ENCODE measurements around the gene AZU1. TPM values are rescaled to one million over a fixed set of nuclear protein-coding genes. Genes with fewer than 3 reads are reported as not detected.

Gene AZU1, protein sequence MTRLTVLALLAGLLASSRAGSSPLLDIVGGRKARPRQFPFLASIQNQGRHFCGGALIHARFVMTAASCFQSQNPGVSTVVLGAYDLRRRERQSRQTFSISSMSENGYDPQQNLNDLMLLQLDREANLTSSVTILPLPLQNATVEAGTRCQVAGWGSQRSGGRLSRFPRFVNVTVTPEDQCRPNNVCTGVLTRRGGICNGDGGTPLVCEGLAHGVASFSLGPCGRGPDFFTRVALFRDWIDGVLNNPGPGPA
- not detected for total RNA-seq

- Mint-ChIP-seq H3K4me3 (no peak within 1 kb of the TSS), H3K36me3 (ENCODE audit: insufficient read depth) (no peaks in the 10 kb centered on the region), H3K9me3 (no peaks in the 10 kb centered on the region), H3K4me1 (ENCODE audit: low read depth) (no peaks in the 10 kb centered on the region), H3K27me3 (ENCODE audit: low read depth) (peaks cover 15% of the 10 kb centered on the region)
- no peak for DNase-seq
- no peak for ATAC-seq
These were observed at the start of gene AZU1 for GRCh38 chr19:827710-828321. Gene AZU1, plus strand, starts transcription at chr19:827837. Its CDS starts 10 bp downstream, at chr19:827847.

DNA sequence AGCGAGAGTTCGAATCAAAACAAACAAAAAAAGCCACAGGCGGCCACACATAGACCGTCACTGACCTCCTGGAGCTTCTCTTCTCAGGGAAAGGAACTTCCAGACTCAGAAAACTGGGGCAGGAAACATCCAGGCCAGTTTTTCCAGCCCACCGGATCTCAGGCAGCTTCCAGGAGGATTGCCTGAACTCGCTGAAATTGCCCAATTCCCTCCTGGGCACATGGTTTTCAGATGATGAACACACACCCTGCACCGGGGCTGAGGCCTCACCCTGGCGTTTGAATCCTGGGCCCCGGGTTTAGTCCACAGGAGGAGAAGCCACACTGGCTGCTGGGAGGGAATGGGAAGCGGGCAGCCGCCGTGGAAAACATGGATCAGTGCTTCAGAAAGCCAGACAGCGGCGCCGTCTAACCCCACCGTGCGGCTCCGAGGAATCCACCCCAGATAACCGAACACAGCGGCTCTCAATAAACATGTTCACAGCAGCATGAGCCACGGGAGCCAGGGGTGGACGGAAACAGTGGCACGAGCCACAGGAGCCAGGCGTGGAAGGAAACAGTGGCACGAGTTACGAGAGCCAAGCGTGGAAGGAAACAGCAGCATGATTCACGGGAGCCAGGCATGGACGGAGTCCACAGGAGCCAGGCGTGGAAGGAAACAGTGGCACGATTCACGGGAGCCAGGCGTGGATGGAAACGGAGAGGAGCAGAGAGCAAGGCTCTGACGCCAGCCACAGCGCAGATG is 48.6 kb upstream of the AZU1 start:
- no peaks in the 10 kb centered on the region for H3K4me1 Mint-ChIP-seq (ENCODE audit: low read depth)
- H3K27me3 Mint-ChIP-seq (ENCODE audit: low read depth) = peaks cover 2% of the 10 kb centered on the region
- H3K9me3 Mint-ChIP-seq = no peaks in the 10 kb centered on the region
- H3K4me3 Mint-ChIP-seq = no peak overlapping the region
- H3K36me3 Mint-ChIP-seq (ENCODE audit: insufficient read depth) = no peaks in the 10 kb centered on the region
- no peak for ATAC-seq
- no peak for DNase-seq

GRCh38 chr19:780935-781334 is 46.7 kb upstream of the AZU1 start:
- ATAC-seq = no peak

GRCh38 chr19:781800-782184 is 45.8 kb upstream of the AZU1 start:
- DNase-seq (no peak), ATAC-seq (no peak)
- Mint-ChIP-seq H3K27me3 (ENCODE audit: low read depth) (peaks cover 2% of the 10 kb centered on the region), H3K4me1 (ENCODE audit: low read depth) (no peaks in the 10 kb centered on the region), H3K4me3 (no peak overlapping the region), H3K9me3 (no peaks in the 10 kb centered on the region), H3K36me3 (ENCODE audit: insufficient read depth) (no peaks in the 10 kb centered on the region)

More at GRCh38 chr19:780935-781334, 46.7 kb upstream of the AZU1 start:
- Mint-ChIP-seq H3K27me3 (ENCODE audit: low read depth) (peaks cover 2% of the 10 kb centered on the region), H3K9me3 (no peaks in the 10 kb centered on the region), H3K36me3 (ENCODE audit: insufficient read depth) (no peaks in the 10 kb centered on the region), H3K4me1 (ENCODE audit: low read depth) (no peaks in the 10 kb centered on the region), H3K4me3 (no peak overlapping the region)
- no peak for DNase-seq

DNA sequence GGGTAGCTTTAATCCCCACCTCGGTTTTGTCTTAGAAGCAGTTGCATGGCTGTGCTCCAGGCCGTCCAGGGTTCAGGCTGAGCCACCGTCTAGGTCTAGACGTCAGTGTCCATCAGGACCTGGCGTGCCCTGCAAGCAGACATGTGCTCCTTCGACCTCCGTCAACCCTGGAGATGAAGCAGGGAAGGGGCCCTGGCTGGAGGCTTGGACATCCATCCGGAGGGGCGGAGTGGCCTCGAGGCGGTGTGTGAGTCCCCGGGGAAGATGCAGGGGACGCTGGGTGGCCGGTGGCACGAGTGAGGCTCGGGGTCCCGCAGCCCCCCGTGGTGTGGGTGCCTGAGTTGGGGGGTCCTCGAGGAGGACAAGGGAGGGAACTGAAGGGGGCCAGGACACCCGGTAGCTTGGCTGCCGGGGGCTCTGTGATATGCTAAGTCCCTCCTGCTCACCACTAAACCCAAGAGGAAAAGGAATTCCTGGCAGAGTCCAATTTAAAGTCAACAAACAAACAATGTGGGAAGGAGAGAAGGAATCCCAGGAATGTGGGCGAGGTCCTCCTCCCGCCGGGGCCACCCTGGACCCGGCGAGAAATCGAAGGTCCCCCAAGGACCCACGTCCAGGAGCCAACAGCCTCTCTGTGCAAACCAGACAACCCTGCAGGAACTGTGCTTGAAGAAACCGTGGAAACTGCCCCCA is 45.3 kb upstream of the AZU1 start:
- DNase-seq (no peak), ATAC-seq (no peak)
- Mint-ChIP-seq H3K4me1 (ENCODE audit: low read depth) (no peaks in the 10 kb centered on the region), H3K4me3 (no peak overlapping the region), H3K27me3 (ENCODE audit: low read depth) (peaks cover 2% of the 10 kb centered on the region), H3K36me3 (ENCODE audit: insufficient read depth) (no peaks in the 10 kb centered on the region), H3K9me3 (no peaks in the 10 kb centered on the region)

- ATAC-seq = no peak
- no peaks in the 10 kb centered on the region for H3K9me3 Mint-ChIP-seq
- peaks cover 2% of the 10 kb centered on the region for H3K27me3 Mint-ChIP-seq (ENCODE audit: low read depth)
- no peaks in the 10 kb centered on the region for H3K36me3 Mint-ChIP-seq (ENCODE audit: insufficient read depth)
- no peak overlapping the region for H3K4me3 Mint-ChIP-seq
- no peaks in the 10 kb centered on the region for H3K4me1 Mint-ChIP-seq (ENCODE audit: low read depth)
- DNase-seq = no peak
These were observed 44.6 kb upstream of the AZU1 start for GRCh38 chr19:782878-783668.

- Mint-ChIP-seq H3K27me3 (ENCODE audit: low read depth) (peaks cover 3% of the 10 kb centered on the region), H3K9me3 (no peaks in the 10 kb centered on the region), H3K4me3 (no peak overlapping the region), H3K36me3 (ENCODE audit: insufficient read depth) (no peaks in the 10 kb centered on the region), H3K4me1 (ENCODE audit: low read depth) (no peaks in the 10 kb centered on the region)
- ATAC-seq (no peak), DNase-seq (no peak)
These were observed 43.1 kb upstream of the AZU1 start for GRCh38 chr19:784541-784940.

- no peak overlapping the region for H3K4me3 Mint-ChIP-seq
- peaks cover 3% of the 10 kb centered on the region for H3K27me3 Mint-ChIP-seq (ENCODE audit: low read depth)
These were observed 40.1 kb upstream of the AZU1 start for GRCh38 chr19:787536-787935.

DNA sequence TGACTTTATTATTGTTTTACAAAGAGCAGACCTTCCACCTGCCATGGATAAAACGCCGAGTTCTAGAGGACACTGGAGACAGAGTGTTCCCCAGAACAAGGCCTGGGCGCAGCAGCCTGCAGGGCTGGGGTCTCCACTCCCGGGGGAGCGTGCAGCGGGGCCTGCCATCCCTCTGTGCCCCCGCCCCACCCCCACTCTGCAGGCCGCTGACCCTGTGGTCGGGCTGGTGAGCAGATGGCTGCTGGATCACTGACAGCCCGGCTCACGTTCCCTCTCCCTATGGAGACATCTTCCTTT is 39.0 kb upstream of the AZU1 start:
- Mint-ChIP-seq H3K4me1 (ENCODE audit: low read depth) (no peaks in the 10 kb centered on the region), H3K9me3 (no peaks in the 10 kb centered on the region), H3K4me3 (no peak overlapping the region), H3K36me3 (ENCODE audit: insufficient read depth) (no peaks in the 10 kb centered on the region), H3K27me3 (ENCODE audit: low read depth) (peaks cover 3% of the 10 kb centered on the region)
- DNase-seq (no peak), ATAC-seq (no peak)

More at GRCh38 chr19:787536-787935, 40.1 kb upstream of the AZU1 start:
- no peaks in the 10 kb centered on the region for H3K4me1 Mint-ChIP-seq (ENCODE audit: low read depth)
- no peak for ATAC-seq
- H3K9me3 Mint-ChIP-seq = no peaks in the 10 kb centered on the region
- DNase-seq = no peak
- no peaks in the 10 kb centered on the region for H3K36me3 Mint-ChIP-seq (ENCODE audit: insufficient read depth)

DNA sequence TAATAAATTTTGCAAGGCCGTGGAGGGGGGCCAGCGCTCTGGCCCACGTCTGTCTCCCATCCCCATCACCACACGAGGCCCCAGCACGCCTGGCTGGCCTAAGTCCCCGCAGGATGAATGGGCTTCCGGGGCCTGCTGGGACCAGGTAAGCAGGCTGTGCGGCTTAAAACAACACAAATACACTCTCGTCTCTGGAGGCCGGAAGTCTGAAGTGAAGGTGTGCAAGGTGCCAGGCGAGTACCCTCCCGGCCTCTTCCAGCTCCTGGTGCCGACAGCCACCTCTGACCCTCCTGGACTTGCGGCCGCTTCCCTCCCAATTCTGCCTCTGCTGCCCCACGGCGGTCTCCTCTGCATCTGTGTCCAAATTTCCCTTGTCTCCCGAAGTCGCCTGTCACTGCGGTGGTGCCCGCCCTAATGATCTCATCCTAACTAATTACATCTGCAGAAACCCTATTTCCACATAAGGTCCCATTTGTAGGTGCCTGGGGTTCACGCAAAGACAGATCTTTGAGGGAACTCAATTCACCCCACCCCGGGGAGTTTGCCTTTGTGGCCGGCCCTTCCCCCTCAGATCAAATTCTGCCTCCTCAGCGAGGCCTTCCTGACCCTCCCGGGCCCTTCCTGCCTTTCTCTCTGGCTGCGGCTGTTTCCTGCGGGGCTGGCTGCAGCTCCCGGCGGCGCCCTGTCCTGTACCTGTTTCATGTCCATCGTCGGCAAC is 38.5 kb upstream of the AZU1 start:
- no peaks in the 10 kb centered on the region for H3K4me1 Mint-ChIP-seq (ENCODE audit: low read depth)
- H3K4me3 Mint-ChIP-seq = no peak overlapping the region
- no peaks in the 10 kb centered on the region for H3K36me3 Mint-ChIP-seq (ENCODE audit: insufficient read depth)
- no peaks in the 10 kb centered on the region for H3K9me3 Mint-ChIP-seq
- no peak for DNase-seq
- H3K27me3 Mint-ChIP-seq (ENCODE audit: low read depth) = peaks cover 3% of the 10 kb centered on the region
- no peak for ATAC-seq

GRCh38 chr19:789701-790060 is 38.0 kb upstream of the AZU1 start:
- H3K9me3 Mint-ChIP-seq = no peaks in the 10 kb centered on the region
- no peak overlapping the region for H3K4me3 Mint-ChIP-seq
- ATAC-seq (no peak), DNase-seq (no peak)
- H3K27me3 Mint-ChIP-seq (ENCODE audit: low read depth) = peaks cover 3% of the 10 kb centered on the region
- no peaks in the 10 kb centered on the region for H3K36me3 Mint-ChIP-seq (ENCODE audit: insufficient read depth)
- no peaks in the 10 kb centered on the region for H3K4me1 Mint-ChIP-seq (ENCODE audit: low read depth)

- DNase-seq (no peak), ATAC-seq (no peak)
- Mint-ChIP-seq H3K4me3 (no peak overlapping the region), H3K36me3 (ENCODE audit: insufficient read depth) (no peaks in the 10 kb centered on the region), H3K4me1 (ENCODE audit: low read depth) (no peaks in the 10 kb centered on the region), H3K9me3 (no peaks in the 10 kb centered on the region), H3K27me3 (ENCODE audit: low read depth) (peaks cover 3% of the 10 kb centered on the region)
These were observed 36.5 kb upstream of the AZU1 start for GRCh38 chr19:791007-791566.

GRCh38 chr19:791567-792305 is 35.9 kb upstream of the AZU1 start:
- Mint-ChIP-seq H3K27me3 (ENCODE audit: low read depth) (peaks cover 3% of the 10 kb centered on the region), H3K9me3 (no peaks in the 10 kb centered on the region), H3K4me1 (ENCODE audit: low read depth) (peaks cover 2% of the 10 kb centered on the region), H3K4me3 (no peak overlapping the region), H3K36me3 (ENCODE audit: insufficient read depth) (no peaks in the 10 kb centered on the region)
- ATAC-seq = no peak
- DNase-seq = no peak
